ENCODE data around the gene DNAJC17.

DNAJC17 gene

DNA sequence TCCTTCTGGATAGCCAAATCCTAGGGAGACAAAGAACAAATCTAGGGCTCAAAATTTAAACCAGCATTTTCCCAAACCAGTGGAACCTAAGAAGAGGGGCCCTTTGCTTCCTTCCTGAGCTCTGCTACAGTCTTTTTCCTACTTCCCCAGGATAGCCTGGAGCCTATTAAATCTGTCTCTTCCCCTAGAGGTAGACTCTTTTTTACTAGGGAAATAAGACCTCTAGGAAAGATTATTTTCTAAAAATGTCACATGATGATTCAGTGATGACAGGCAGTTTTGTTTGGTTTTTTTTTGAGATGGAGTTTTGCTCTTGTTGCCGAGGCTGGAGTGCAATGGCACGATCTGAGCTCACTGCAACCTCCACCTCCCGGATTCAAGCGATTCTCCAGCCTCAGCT, 70.7 kb downstream of the DNAJC17 start:
- TF ChIP-seq, protein P1, sequence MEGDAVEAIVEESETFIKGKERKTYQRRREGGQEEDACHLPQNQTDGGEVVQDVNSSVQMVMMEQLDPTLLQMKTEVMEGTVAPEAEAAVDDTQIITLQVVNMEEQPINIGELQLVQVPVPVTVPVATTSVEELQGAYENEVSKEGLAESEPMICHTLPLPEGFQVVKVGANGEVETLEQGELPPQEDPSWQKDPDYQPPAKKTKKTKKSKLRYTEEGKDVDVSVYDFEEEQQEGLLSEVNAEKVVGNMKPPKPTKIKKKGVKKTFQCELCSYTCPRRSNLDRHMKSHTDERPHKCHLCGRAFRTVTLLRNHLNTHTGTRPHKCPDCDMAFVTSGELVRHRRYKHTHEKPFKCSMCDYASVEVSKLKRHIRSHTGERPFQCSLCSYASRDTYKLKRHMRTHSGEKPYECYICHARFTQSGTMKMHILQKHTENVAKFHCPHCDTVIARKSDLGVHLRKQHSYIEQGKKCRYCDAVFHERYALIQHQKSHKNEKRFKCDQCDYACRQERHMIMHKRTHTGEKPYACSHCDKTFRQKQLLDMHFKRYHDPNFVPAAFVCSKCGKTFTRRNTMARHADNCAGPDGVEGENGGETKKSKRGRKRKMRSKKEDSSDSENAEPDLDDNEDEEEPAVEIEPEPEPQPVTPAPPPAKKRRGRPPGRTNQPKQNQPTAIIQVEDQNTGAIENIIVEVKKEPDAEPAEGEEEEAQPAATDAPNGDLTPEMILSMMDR (IDR thresholded peaks at IDR 0.05; ENCODE audit: control extremely low read depth, extremely low read depth, low read depth, missing control alignments): no peak
- no peak for DNase-seq (ENCODE audit: extremely low spot score)
- CTCF ChIA-PET: interaction anchor here (1.5 to 2.6 kb wide), 3 partner anchors 10 to 158 kb away, joined by 4 to 6 read pairs (median 4); partner anchors contain the start of gene VPS18
- POLR2A ChIA-PET: no interaction called here

DNA sequence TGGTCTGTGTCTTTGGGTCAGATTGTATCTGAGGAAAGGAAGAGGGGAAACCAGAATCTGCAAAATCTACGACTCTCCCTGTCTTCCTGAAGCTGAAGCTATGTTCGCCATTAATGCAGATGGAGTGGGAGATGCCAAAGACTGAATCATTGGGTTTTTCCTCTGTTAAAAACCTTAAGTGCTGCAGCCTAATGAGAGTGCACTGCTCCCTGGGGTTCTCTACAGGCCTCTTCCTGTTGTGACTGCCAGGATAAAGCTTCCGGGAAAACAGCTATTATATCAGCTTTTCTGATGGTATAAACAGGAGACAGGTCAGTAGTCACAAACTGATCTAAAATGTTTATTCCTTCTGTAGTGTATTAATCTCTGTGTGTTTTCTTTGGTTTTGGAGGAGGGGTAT, 76.2 kb downstream of the DNAJC17 start:
- TF ChIP-seq, protein P1 (IDR thresholded peaks at IDR 0.05; ENCODE audit: control extremely low read depth, extremely low read depth, low read depth, missing control alignments): no peak
- CTCF ChIA-PET: interaction anchor here (1.1 to 5.9 kb wide), 5 partner anchors 9 to 212 kb away, joined by 3 to 32 read pairs (median 3); partner anchors contain the start of gene VPS18
- no peak for DNase-seq (ENCODE audit: extremely low spot score)

DNA sequence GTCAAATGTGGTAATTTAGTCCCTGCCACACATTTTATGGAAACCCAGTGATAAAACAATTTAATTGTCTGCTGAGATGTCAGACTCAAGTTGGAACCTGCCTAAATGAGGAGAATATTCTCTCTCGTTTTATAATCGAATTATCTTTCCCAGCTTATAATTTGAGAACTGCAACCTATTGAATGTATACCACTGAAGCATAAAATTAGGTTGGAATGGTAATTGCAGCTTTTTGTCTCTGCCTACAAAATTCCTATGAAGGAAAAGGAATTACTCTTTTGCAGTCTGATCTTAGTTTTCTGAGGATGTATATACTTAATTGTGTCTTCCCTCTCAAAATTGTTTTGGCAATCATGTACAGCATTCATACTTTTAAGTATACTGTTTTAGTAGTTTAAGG, 83.4 kb downstream of the DNAJC17 start:
- ChIA-PET POLR2A (interaction anchor here (0.5 kb wide), 1 partner anchor 134 kb away, joined by 3 read pairs; no protein-coding TSS in a partner anchor), CTCF (interaction anchor here (0.8 to 2.4 kb wide), 4 partner anchors 16 to 59 kb away, joined by 3 to 7 read pairs (median 5); no protein-coding TSS in a partner anchor)
- DNase-seq (ENCODE audit: extremely low spot score): no peak
- TF ChIP-seq, protein P1 (IDR thresholded peaks at IDR 0.05; ENCODE audit: control extremely low read depth, extremely low read depth, low read depth, missing control alignments): no peak

More for the DNA sequence above, 76.2 kb downstream of the DNAJC17 start:
- POLR2A ChIA-PET: no interaction called here

DNA sequence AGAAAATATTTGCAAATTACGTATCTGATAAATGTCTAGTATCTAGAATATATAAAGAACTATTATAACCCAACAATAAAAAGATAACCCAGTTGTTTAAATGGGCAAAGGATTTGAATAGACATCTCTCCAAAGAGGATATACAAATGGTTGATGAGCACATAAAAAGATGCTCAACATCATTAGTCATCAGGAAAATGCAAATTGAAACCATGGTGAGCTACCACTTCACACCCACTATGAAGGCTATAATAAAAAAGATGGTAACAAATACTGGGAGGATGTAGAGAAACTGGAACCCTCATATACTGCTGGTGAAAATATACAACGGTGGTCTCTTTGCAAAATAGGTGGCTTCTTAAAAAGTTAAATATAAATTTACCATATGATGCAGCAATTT, 84.3 kb downstream of the DNAJC17 start:
- ChIA-PET POLR2A (interaction anchor here (0.6 kb wide), 1 partner anchor 397 kb away, joined by 5 read pairs; no protein-coding TSS in a partner anchor), CTCF (interaction anchor here (1.3 to 2.4 kb wide), 2 partner anchors 25 to 60 kb away, joined by 3 to 7 read pairs; no protein-coding TSS in a partner anchor)
- TF ChIP-seq, protein P1 (IDR thresholded peaks at IDR 0.05; ENCODE audit: control extremely low read depth, extremely low read depth, low read depth, missing control alignments): no peak
- no peak for DNase-seq (ENCODE audit: extremely low spot score)

DNA sequence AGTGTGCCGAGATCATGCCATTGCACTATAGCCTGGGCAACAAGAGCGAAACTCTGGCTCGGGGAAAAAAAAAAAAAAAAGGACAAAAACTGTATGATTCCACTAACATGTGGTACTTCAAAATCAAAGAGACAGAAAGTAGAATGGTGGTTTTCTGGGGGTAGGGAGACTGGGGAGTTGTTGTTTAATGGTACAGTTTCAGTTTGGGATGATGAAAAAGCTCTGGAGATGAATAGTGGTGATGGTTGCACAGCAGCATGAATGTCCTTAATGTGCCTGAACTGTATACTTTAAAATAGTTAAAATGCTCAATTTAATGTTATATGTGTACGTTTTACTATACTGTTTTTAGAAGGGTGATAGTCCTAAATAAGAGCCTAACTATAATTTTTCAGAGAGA, 84.9 kb downstream of the DNAJC17 start:
- POLR2A ChIA-PET: no interaction called here
- TF ChIP-seq, protein P1 (IDR thresholded peaks at IDR 0.05; ENCODE audit: control extremely low read depth, extremely low read depth, low read depth, missing control alignments): no peak
- CTCF ChIA-PET: interaction anchor here (1.3 to 2.4 kb wide), 2 partner anchors 25 to 60 kb away, joined by 3 to 7 read pairs; no protein-coding TSS in a partner anchor
- DNase-seq (ENCODE audit: extremely low spot score): no peak

DNA sequence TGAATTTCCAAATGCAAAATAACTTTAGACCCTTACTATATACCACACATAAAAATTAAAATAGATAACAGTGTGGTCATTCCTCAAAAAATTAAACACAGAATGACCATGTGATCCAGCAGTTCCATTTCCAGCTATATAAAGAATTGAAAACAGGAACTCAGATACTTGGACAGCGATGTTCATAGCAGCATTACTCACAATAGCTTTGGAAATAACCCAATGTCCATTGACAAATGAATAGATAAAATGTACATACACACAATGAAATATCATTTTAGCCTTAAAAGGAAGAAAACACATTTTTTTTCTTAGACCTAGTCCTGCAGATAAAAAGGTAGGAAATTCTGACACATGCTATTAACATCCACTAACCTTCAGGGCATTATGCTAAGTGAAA, 85.6 kb downstream of the DNAJC17 start:
- DNase-seq (ENCODE audit: extremely low spot score): no peak
- POLR2A ChIA-PET: no interaction called here
- CTCF ChIA-PET: no interaction called here
- TF ChIP-seq, protein P1 (IDR thresholded peaks at IDR 0.05; ENCODE audit: control extremely low read depth, extremely low read depth, low read depth, missing control alignments): no peak

Measured in GM10248 (cell line).